Left kidney (tissue), 2 donors: ENCODE results near the gene LRSAM1. TPM values are rescaled to one million over a fixed set of nuclear protein-coding genes. Genes with fewer than 3 reads are reported as not detected.

Experiments
- DNase-seq: peaks from one replicate; pipeline ENCODE4 v3.0.0-alpha.2; 2013
- polyA plus RNA-seq: library from polyadenylated mRNA; unstranded; fragments of 120-200 nt; gene quantifications from one replicate; pipeline ENCODE4 v1.2.1, GENCODE V29; 2013; ENCODE audit not compliant: insufficient read length

The LRSAM1 gene
- polyA plus RNA-seq, 1 donor = 18.1 TPM

DNA sequence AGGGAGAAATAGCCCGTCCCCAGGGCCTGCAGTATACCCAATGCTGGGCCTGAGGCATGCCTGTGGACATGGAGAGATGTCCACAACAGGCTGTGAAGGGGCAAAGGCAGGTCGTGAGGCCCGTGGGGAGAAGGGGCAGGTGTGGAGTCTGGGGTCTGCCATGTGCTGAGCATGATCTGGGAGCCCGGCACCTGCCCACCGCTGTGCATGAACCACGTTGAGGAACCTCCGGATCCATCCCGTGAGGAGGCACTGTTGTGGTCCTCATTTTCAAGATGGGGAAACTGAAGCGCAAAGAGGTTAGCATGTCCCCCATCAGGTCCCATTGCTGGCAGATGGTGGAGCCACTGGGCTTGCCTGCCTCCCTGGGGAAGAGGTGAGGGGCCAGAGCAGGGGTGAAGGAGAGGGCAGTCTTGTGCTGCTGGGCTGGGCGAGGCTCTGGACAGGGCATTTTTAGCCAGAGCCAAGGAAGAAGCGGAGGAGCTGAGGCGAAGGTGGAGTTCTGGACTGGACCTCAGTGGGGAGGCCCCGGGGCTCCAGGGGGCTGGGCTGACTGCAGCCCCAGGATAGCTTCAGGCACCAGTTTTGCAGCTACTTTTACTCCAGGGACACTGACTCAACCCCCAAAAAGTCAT, 46.5 kb downstream of the LRSAM1 start:
- DNase-seq = no peak

DNA sequence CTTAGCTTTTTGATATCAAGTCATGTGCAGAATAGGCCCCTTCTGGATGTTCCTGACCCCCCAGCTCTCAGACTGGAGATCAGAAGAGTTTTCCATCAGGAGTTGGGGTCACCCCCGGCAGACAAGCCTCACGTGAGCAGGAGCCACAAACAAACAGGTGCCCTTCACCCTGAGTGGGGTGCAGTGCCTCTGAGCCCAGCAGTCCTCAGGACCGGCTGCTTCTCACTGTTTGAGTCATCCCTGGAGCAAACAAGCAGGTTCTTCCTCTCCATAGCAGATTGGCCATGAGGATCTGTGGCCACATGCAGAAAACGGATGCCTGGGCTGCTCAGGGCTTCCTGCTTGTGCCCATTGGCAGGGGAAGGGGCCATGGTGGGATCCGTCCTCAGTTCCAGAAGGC, 47.0 kb downstream of the LRSAM1 start:
- no peak for DNase-seq

DNA sequence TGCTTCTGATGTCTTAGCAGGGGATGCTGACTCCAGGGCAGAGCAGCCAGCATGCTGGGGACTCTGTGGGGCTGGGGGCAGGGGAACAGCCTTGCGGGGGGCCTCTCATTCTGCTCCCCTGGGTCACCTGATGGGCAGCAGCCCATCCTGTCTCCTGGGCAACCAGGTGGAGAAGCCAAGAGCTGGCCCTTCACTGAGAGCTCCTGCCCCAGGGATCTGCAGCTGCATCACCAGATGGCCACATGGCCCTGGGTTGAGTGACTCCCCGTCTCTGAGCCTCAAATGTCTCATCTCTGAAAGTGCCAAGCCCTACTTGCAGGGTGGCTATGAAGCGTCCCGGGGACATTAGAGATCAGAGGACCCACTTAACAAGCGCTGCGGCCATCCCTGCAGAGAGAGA, 49.1 kb downstream of the LRSAM1 start:
- no peak for DNase-seq

DNA sequence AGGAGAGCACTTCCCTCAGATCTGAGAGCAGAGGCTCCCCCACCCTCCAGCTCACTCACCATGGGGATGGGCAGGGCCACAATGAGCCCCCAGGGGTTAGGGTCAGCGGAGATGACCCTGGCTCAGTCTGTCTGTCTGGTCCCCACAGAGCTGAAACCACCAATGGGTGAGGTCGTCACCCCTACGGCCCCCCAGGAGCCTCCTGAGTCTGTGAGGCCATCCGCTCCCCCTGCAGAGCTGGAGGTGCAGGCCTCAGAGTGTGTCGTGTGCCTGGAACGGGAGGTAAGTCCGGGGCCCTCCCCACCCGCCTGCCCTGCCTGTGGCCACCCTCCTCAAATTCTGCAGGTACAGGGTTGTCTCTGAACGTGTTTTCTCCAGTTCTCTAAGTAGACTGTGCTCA, 49.6 kb downstream of the LRSAM1 start:
- no peak for DNase-seq

DNA sequence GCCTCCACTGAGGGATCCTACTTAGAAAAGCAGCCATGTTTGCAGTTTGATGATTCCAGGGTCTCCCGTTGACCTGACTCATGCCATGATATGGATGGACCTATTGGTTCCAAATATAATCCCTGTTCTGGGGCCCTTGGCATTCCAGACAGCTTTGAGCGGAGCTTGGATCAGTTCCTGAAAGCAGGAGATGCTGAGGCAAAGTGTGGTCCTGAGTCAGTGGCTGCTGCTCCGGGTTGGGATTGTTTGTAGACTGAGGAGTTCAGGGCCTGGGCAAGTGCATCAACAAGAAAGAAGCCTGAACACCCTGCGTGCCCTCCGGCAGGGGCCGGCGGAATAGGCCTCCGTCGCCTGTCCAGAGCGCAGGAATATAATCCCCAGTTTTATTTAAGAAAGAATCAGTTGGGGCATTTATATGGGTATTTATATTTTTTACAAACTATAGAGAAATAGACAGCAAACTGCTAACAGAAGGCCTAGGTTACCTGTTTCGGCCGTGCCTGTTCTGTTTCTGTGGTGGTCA, 50.6 kb downstream of the LRSAM1 start:
- no peak for DNase-seq

- no peak for DNase-seq
Measured at GRCh38 chr9:127502706-127503378, 51.5 kb downstream of the LRSAM1 start.

- DNase-seq = no peak
Measured at GRCh38 chr9:127503379-127503921, 52.1 kb downstream of the LRSAM1 start.

DNA sequence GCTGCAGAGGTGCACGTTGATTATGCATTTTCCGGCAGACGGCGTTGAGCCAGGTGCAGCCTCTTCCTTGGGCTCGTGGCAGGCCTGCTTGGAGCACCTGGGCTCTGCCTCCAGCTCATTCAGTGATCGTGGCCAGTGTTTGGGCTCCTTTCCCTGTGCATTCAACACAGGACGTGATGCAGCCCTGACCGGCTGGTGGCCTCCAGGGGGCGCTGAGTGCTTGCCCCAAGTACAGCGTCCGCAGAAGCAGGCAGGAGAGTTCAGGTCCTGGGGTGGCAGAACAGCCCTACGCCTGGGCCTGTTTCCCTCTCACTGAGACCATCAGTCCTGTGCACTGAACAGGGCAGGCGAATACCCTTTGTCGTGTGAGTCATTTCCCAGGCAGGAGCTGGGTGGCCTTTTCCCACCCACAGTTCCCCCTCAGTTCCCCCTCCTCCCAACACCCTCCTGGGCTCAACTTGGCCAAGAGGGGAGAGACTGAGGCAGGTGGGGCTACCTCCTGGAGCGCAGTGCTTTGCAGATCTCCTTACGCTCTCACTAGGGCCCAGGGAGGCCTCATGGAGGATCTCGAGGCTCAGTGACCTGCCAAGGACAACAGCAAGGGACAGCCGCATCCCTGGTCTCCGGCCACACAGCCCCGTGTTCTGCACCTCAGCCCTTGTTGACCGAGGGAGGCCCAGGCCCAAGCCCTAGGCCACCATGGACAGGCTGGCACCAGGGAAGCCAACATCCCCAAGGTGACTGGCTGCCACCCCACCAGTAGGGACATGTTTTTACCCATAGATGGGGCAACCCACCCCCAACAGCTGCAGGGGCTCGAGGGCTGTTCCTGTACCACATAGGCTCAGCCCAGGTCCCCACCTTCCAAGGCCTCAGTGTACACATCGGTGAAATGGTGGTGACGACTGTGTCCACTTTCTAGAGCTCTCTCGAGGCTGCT, 52.9 kb downstream of the LRSAM1 start:
- peak; percentile 64 for DNase-seq

- no peak for DNase-seq
Measured at GRCh38 chr9:127504887-127505251, 53.6 kb downstream of the LRSAM1 start.

DNA sequence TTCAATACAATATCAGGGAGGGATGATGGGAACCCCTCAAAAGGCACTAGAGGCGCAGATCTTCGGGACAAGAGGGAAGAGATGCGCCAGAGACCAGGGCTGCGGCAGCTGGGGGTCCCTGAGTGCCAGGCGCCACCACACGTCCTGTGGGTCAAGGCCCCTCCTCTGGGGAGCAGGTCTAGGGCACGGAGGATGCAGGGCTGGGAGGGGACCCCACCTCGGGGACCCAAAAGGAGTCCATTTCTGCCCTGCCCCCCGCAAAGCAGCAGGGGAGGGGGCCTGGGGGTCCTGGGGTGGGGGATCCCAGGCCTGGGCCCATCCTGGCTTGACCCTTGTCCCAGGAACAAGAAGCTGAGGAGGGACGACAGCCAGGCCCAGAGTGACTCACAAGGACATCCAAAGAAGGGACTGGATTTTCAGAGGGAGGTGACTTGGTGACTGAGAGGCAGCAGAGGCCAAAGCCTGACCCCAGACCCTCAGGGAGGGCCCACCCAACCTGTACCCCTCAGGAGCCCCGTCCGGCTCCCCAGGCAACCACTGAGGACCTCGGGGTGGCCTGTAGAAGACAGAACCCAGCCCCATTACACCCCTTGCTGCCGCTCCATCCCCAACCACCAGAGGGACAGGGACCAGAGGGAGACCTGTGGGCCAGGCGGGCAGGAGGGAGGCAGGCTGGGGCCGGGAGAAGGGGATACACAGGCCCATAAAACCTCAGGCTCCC, 54.2 kb downstream of the LRSAM1 start:
- DNase-seq = no peak

GRCh38 chr9:127506117-127506813, 55.0 kb downstream of the LRSAM1 start:
- no peak for DNase-seq

- no peak for DNase-seq
Measured at GRCh38 chr9:127506814-127507750, 55.8 kb downstream of the LRSAM1 start.

DNA sequence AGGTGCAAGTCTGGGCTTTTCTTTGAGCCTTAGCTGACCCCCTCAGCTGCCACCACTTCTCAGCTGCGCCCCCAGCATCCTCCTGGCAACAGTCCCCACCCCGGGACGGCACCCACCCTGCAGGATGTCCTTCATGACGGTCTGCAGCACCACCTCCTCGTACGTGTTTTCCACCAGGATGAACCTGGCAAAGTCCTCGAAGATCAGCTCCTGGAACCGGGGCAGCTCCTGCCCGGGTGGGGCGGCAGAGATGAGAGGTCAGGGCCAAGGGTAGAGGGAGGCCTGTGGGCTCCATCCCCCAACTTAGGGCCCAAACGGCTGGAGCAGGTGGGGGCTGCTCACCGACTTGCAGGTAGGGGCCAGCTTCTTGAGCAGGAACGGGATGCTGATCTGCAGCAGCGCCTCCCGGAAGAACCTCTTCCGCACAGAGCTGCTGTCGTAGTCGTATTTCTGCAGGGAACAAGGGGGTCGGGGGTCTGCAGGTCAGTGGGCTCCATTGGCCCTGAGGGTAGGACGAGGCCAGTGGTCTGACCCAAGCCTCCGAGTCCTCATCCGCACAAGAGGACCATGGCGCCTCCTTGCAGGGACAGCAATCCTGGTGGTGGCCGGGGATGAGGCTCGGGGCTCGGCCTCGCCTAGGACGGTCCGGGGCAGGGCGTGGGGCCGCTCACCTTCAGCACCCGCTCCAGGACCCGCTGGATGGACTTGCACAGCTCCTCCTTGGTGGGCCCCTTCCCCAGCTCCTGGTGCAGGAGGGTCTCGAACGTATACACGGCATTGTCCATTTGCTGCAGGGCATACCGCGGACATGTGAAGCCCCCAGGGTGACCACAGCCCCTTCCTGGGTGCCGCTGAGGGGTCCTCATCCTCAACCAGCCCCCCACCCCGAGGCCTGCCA, 56.7 kb downstream of the LRSAM1 start:
- DNase-seq = no peak

DNA sequence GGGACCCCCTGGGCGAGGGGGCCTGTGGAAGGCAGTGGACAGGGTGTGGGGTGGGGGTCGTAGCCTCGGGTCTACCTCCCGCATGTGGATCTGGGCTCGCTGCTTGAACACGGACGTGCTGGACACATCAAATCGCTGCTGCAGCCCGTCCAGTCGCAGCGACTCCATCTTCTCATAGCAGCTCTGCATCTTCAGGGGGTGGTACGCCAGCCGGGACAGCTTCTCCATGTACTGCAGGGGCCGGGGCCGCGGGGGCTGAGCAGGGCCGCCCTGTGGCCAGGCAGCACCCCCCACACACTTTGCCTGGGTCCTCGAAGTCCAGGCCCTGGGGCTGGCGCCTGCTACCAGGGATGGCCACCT, 57.6 kb downstream of the LRSAM1 start:
- no peak for DNase-seq

DNA sequence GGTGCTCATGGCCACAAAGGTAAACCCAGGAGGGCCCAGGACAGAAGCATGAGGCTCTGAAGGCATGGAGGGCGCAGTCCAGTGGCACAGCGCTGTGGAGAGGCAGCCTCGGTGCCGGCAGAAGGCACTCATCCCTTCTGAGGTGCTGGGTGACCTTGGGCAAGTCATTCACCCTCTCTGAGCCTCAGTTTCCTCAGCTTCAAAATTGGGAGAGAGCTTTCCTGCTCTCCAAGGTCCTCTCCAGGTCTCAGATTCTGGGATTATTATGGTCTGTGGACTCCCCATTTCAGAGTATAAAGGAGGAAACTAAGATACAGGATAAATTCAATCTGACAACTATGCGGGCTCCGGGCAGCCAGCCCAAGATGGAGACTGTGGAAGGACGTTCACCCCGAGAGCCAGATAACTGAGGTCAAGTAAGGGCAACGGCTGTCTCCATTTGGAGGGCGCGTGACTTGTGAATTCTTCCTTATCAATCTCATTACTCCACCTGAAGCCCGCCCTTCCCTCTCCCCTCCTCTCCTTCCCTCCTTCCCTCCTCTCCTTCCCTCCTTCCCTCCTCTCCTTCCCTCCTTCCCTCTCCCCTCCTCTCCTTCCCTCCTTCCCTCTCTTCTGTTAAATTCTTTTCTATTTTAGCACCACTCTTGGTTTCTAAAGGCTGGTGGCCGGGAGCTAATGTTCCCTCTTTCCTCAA, 58.1 kb downstream of the LRSAM1 start:
- DNase-seq = no peak

DNA sequence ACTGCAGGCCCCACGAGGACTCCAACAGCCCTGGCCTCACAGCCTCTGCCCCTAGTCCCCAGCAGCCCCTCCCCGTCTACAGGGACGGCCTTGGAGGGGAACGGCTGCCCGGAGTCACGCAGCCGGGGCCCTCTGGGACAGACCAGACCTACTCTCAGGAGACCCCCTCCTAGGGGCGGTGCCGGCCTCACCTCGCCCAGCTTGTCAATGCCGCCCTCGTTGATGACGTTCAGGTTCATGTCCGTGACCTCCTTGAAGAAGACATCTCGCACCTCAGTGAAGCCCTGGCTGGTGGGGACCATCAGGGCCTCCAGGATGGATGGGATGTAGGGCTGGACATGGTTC, 58.6 kb downstream of the LRSAM1 start:
- DNase-seq = no peak

GRCh38 chr9:127514468-127514867, 63.2 kb downstream of the LRSAM1 start:
- DNase-seq = no peak

GRCh38 chr9:127516835-127517607, 65.7 kb downstream of the LRSAM1 start:
- DNase-seq = no peak
